ENCODE measurements around the gene SDE2.

GRCh38 chr1:226021801-226022200 lies 22.7 kb upstream of the SDE2 start:
- TF ChIP-seq, protein P1, sequence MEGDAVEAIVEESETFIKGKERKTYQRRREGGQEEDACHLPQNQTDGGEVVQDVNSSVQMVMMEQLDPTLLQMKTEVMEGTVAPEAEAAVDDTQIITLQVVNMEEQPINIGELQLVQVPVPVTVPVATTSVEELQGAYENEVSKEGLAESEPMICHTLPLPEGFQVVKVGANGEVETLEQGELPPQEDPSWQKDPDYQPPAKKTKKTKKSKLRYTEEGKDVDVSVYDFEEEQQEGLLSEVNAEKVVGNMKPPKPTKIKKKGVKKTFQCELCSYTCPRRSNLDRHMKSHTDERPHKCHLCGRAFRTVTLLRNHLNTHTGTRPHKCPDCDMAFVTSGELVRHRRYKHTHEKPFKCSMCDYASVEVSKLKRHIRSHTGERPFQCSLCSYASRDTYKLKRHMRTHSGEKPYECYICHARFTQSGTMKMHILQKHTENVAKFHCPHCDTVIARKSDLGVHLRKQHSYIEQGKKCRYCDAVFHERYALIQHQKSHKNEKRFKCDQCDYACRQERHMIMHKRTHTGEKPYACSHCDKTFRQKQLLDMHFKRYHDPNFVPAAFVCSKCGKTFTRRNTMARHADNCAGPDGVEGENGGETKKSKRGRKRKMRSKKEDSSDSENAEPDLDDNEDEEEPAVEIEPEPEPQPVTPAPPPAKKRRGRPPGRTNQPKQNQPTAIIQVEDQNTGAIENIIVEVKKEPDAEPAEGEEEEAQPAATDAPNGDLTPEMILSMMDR (IDR thresholded peaks at IDR 0.05): no peak
- no peak for TF ChIP-seq POLR2A (IDR thresholded peaks at IDR 0.05)
- no peak for TF ChIP-seq EP300 (IDR thresholded peaks at IDR 0.05; ENCODE audit: low read depth)
- TF ChIP-seq POLR2AphosphoS5 (IDR thresholded peaks at IDR 0.05): no peak

Data from transverse colon (tissue), 4 donors.